B cell (primary cell): Measurements from ENCODE around the gene STARD10. TPM values are rescaled to one million over a fixed set of nuclear protein-coding genes. Genes with fewer than 3 reads are reported as not detected.

Experiments used
- ATAC-seq: fragments of 200-7000 bp; cut with Tn5 transposase; one replicate; pipeline ENCODE4 v1.10.0; 2021; ENCODE audit warnings: low read depth, mild to moderate bottlenecking, moderate number of reproducible peaks, moderate library complexity
- CTCF ChIA-PET: fragments of 350-600 bp; sonication (Branson Sonifier 250); formaldehyde crosslinking; loops from one replicate; lab custom pipeline; 2021; ENCODE audit warnings: antibody characterized with exemption, inconsistent platforms; lab: Charles Lee
- POLR2A ChIA-PET: fragments of 350-600 bp; sonication (Branson Sonifier 250); formaldehyde crosslinking; loops from one replicate; lab custom pipeline; 2021; ENCODE audit warnings: antibody characterized with exemption; lab: Charles Lee
- DNase-seq: peaks from one replicate; pipeline ENCODE4 v3.0.0; 2013
- H2AFZ ChIP-seq: 2 replicates; pipeline ENCODE4 v1.6.1; 2012; ENCODE audit warnings: mild to moderate bottlenecking, low read depth, low read length; ENCODE audit not compliant: insufficient read depth, poor library complexity, severe bottlenecking
- H3K27ac ChIP-seq, 2 donors: 1 replicate in 1 of 2; 2 replicates in 1 of 2; pipeline ENCODE4 v1.5.1; 2012 to 2013; ENCODE audit warnings: low read length in 2 of 2, mild to moderate bottlenecking in 2 of 2, moderate library complexity in 1 of 2
- H3K27me3 ChIP-seq, 4 experiments: fragments of 200-600 bp in 1 of 4; sonication (generic) in 1 of 4; replicated peaks in 1 of 4; 1 replicate in 2 of 4; 2 replicates in 2 of 4; pipeline versions ENCODE4 v1.6.1 to v1.7.0; 2013 to 2016; ENCODE audit warnings: low read length in 3 of 4, mild to moderate bottlenecking in 2 of 4, mixed read lengths in 1 of 4, moderate library complexity in 1 of 4; ENCODE audit not compliant: insufficient read depth in 4 of 4, control insufficient read depth in 3 of 4; ENCODE audit errors: control extremely low read depth in 1 of 4
- H3K36me3 ChIP-seq, 2 experiments: replicated peaks in 1 of 2; 1 replicate in 1 of 2; 2 replicates in 1 of 2; pipeline versions ENCODE4 v1.6.1 to v1.7.1; 2013; ENCODE audit warnings: low read length in 1 of 2; ENCODE audit not compliant: insufficient read depth in 2 of 2, control insufficient read depth in 1 of 2; ENCODE audit errors: control extremely low read depth in 1 of 2, extremely low read depth in 1 of 2
- H3K4me1 ChIP-seq, 2 donors: fragments of 200-600 bp in 1 of 2; sonication (generic) in 1 of 2; 1 replicate in 1 of 2; 2 replicates in 1 of 2; pipeline versions ENCODE4 v1.5.1 to v1.6.1; 2013 to 2017; ENCODE audit warnings: low read length in 2 of 2; ENCODE audit not compliant: control insufficient read depth in 2 of 2, insufficient read depth in 2 of 2
- H3K4me2 ChIP-seq: replicated peaks from 2 replicates; pipeline ENCODE3; 2012; ENCODE audit warnings: mild to moderate bottlenecking, low read depth, low read length; ENCODE audit not compliant: poor library complexity, severe bottlenecking
- H3K4me3 ChIP-seq, 5 experiments: fragments of 200-600 bp in 1 of 5; sonication (generic) in 1 of 5; 1 replicate in 3 of 5; 2 replicates in 2 of 5; pipeline versions ENCODE4 v1.5.1 to v1.7.0; 2011 to 2016; ENCODE audit warnings: low read length in 4 of 5, mild to moderate bottlenecking in 4 of 5, low read depth in 2 of 5, control low read depth in 1 of 5, moderate library complexity in 1 of 5; ENCODE audit not compliant: insufficient read depth in 1 of 5; ENCODE audit errors: control extremely low read depth in 1 of 5, extremely low read depth in 1 of 5
- H3K79me2 ChIP-seq: fragments of 200-600 bp; sonication (generic); one replicate; pipeline ENCODE4 v1.6.0; 2016; ENCODE audit warnings: low read length; ENCODE audit not compliant: control insufficient read depth, insufficient read depth
- H3K9ac ChIP-seq: fragments of 200-600 bp; sonication (generic); 2 replicates; pipeline ENCODE4 v1.6.1; 2017; ENCODE audit warnings: mild to moderate bottlenecking, low read length, moderate library complexity
- H3K9me3 ChIP-seq, 3 donors: one replicate each; pipeline versions ENCODE4 v1.6.1 to v1.7.1; 2013; ENCODE audit warnings: low read length in 2 of 3; ENCODE audit not compliant: control insufficient read depth in 2 of 3, insufficient read depth in 1 of 3; ENCODE audit errors: control extremely low read depth in 1 of 3
- H4K20me1 ChIP-seq: 2 replicates; pipeline ENCODE4 v1.6.0; 2012; ENCODE audit warnings: mild to moderate bottlenecking, low read length; ENCODE audit not compliant: insufficient read depth, control insufficient read depth, poor library complexity, severe bottlenecking
- H3K27ac Mint-ChIP-seq: one replicate; pipeline ENCODE4 v1.8.0; 2021; ENCODE audit warnings: mixed read lengths
- H3K27me3 Mint-ChIP-seq: one replicate; pipeline ENCODE4 v1.8.0; 2021; ENCODE audit warnings: mixed read lengths
- H3K4me1 Mint-ChIP-seq: one replicate; pipeline ENCODE4 v1.8.0; 2021; ENCODE audit warnings: mixed read lengths
- H3K4me3 Mint-ChIP-seq: one replicate; pipeline ENCODE4 v1.8.0; 2021; ENCODE audit warnings: mixed read lengths
- H3K9me3 Mint-ChIP-seq: one replicate; pipeline ENCODE4 v1.8.0; 2022; ENCODE audit warnings: mixed read lengths; ENCODE audit not compliant: insufficient read depth
- EZH2 ChIP-seq: IDR thresholded peaks from 2 replicates; pipeline ENCODE4 v1.6.1; 2012; ENCODE audit warnings: borderline replicate concordance, low read depth, mild to moderate bottlenecking, moderate library complexity, low read length; ENCODE audit not compliant: insufficient read depth, poor library complexity, severe bottlenecking
- WGBS: methylation state at CpG from one replicate; pipeline ENCODE4 v1.1.5; 2013; ENCODE audit warnings: missing lambda C conversion rate; ENCODE audit not compliant: insufficient coverage; 5-methylcytosine and 5-hydroxymethylcytosine counted together
- intact Hi-C: fragments of 100-400 bp; cut with micrococcal nuclease; formaldehyde crosslinking; loops from one replicate; pipeline ENCODE4 v1.10.0; 2022
- polyA plus RNA-seq: library from polyadenylated mRNA; depleted of rRNA; stranded (reverse); fragments of >200 nt; gene quantifications from 2 replicates; pipeline ENCODE4 v1.2.3, GENCODE V29; 2012
- total RNA-seq, 2 donors: library from RNA; stranded (reverse); fragments of 120-200 nt in 1 of 2; gene quantifications; 1 replicate in 1 of 2; 2 replicates in 1 of 2; pipeline versions ENCODE4 v1.2.3 to v1.2.4, GENCODE V29; 2013 to 2022
- TF ChIP-seq, protein P1 (sequence below): fragments of 200-600 bp; IDR thresholded peaks from one replicate; pipeline ENCODE4 v1.8.0; 2022; ENCODE audit warnings: antibody characterized with exemption, mild to moderate bottlenecking

Gene STARD10
- total and polyA plus RNA-seq, 2 donors (not counting 1 experiment from before 2014, with no cell fraction given) = 37.5 to 39.2 TPM

DNA sequence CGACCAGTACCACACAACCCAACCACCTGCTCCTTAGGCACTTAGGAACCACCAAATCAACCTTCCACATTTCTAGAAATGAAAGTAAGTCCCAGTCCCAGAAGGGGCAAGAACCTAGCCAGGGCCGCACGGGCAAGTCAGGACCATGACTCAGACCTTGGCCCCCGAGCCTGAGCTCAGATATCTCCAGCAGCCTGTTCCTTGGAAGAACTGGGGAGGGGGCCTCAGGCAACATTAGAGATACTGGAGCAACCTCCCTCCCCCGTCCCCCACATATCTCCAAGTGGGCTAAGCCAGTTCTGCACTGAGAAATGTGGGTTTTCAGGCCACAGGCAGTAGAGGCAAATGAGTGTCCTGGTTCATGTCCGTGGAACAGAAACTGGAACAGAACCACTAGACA lies 49.4 kb downstream of the STARD10 start:
- ATAC-seq = peak; percentile 5

More for the DNA sequence above, 49.4 kb downstream of the STARD10 start:
- no peak for DNase-seq
- peaks cover 86 to 94% of the 10 kb centered on the region in 2 donors for H3K4me1 ChIP-seq
- intact Hi-C loops = loop anchor here (1.0 to 2.0 kb wide), 3 partner anchors 8 to 408 kb away; no protein-coding TSS in a partner anchor
- peaks cover 40% of the 10 kb centered on the region for H4K20me1 ChIP-seq
- POLR2A ChIA-PET = interaction anchor here (0.6 to 0.7 kb wide), 2 partner anchors 58 to 1170 kb away, joined by 3 to 4 read pairs; no protein-coding TSS in a partner anchor
- Mint-ChIP-seq H3K9me3 (no peaks in the 10 kb centered on the region), H3K4me1 (peaks cover 89% of the 10 kb centered on the region), H3K27me3 (no peaks in the 10 kb centered on the region), H3K27ac (peak overlapping the region; percentile 91), H3K4me3 (peak overlapping the region; percentile 69)
- peak overlapping the region in 1 of 5 experiments; percentile 47 for H3K4me3 ChIP-seq
- CTCF ChIA-PET = interaction anchor here (1.0 to 15.9 kb wide), 3 partner anchors 13 to 49 kb away, joined by 4 to 142 read pairs (median 13); partner anchors contain the start of gene STARD10
- H3K9ac ChIP-seq = peak overlapping the region; percentile 49
- 27% methylated on average over 3 of the region's 6 CpGs for WGBS
- H3K79me2 ChIP-seq = peaks cover 95% of the 10 kb centered on the region
- H3K27ac ChIP-seq = peak overlapping the region; percentile 97 to 99
- no peaks in the 10 kb centered on the region for H3K27me3 ChIP-seq
- H3K4me2 ChIP-seq = peak overlapping the region; percentile 83
- no peak for TF ChIP-seq EZH2
- TF ChIP-seq, protein P1, sequence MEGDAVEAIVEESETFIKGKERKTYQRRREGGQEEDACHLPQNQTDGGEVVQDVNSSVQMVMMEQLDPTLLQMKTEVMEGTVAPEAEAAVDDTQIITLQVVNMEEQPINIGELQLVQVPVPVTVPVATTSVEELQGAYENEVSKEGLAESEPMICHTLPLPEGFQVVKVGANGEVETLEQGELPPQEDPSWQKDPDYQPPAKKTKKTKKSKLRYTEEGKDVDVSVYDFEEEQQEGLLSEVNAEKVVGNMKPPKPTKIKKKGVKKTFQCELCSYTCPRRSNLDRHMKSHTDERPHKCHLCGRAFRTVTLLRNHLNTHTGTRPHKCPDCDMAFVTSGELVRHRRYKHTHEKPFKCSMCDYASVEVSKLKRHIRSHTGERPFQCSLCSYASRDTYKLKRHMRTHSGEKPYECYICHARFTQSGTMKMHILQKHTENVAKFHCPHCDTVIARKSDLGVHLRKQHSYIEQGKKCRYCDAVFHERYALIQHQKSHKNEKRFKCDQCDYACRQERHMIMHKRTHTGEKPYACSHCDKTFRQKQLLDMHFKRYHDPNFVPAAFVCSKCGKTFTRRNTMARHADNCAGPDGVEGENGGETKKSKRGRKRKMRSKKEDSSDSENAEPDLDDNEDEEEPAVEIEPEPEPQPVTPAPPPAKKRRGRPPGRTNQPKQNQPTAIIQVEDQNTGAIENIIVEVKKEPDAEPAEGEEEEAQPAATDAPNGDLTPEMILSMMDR = no peak
- no peaks in the 10 kb centered on the region for H3K9me3 ChIP-seq
- no peak overlapping the region for H2AFZ ChIP-seq
- H3K36me3 ChIP-seq = peaks cover 0 to 15% of the 10 kb centered on the region in 2 experiments
